DND-41 (cell line): Measurements from ENCODE around the gene MAEL.
"Not testable (repeated sequence)": the region's sequence is repeated elsewhere in the genome, so short reads cannot be mapped to it uniquely, and the experiment has no call there.

ENCODE experiments used
- ATAC-seq: fragments of 200-7000 bp; cut with Tn5 transposase; 3 replicates; pipeline ENCODE4 v1.9.1; 2021; ENCODE audit warnings: low read depth; ENCODE audit not compliant: insufficient read depth
- DNase-seq: peaks from one replicate; pipeline ENCODE4 v3.0.0-alpha.2; 2020
- H2AFZ ChIP-seq: 2 replicates; pipeline ENCODE4 v1.6.0; 2012; ENCODE audit warnings: low read depth, low read length
- H3K27ac ChIP-seq: 2 replicates; pipeline ENCODE4 v1.5.1; 2012; ENCODE audit warnings: low read length, inconsistent platforms
- H3K27me3 ChIP-seq: fragments of 200-600 bp; sonication (generic); 2 replicates; pipeline ENCODE4 v1.6.0; 2012; ENCODE audit warnings: low read length, mild to moderate bottlenecking, inconsistent platforms; ENCODE audit not compliant: insufficient read depth, poor library complexity
- H3K36me3 ChIP-seq: 2 replicates; pipeline ENCODE4 v1.5.1; 2012; ENCODE audit warnings: low read length, inconsistent platforms; ENCODE audit not compliant: insufficient read depth
- H3K4me1 ChIP-seq: 2 replicates; pipeline ENCODE4 v1.5.1; 2012; ENCODE audit warnings: mild to moderate bottlenecking, low read length; ENCODE audit not compliant: insufficient read depth
- H3K4me2 ChIP-seq: 2 replicates; pipeline ENCODE4 v1.6.0; 2012; ENCODE audit warnings: mild to moderate bottlenecking, moderate library complexity, low read length, inconsistent platforms; ENCODE audit not compliant: insufficient read depth
- H3K4me3 ChIP-seq, 2 experiments: fragments of 200-600 bp in 1 of 2; shearing (Covaris generic) in 1 of 2; 2 replicates each; pipeline ENCODE4 v1.5.1; 2012 to 2016; ENCODE audit warnings: inconsistent platforms in 2 of 2, low read length in 2 of 2, mild to moderate bottlenecking in 2 of 2, low read depth in 1 of 2, moderate library complexity in 1 of 2
- H3K79me2 ChIP-seq: 2 replicates; pipeline ENCODE4 v1.6.0; 2012; ENCODE audit warnings: low read length, inconsistent platforms; ENCODE audit not compliant: insufficient read depth
- H3K9ac ChIP-seq: 2 replicates; pipeline ENCODE4 v1.6.0; 2012; ENCODE audit warnings: low read depth, mild to moderate bottlenecking, inconsistent platforms, low read length, moderate library complexity
- H3K9me3 ChIP-seq: 2 replicates; pipeline ENCODE4 v1.5.1; 2012; ENCODE audit warnings: low read length, moderate library complexity, mild to moderate bottlenecking, inconsistent platforms; ENCODE audit not compliant: insufficient read depth, severe bottlenecking
- H4K20me1 ChIP-seq: 2 replicates; pipeline ENCODE4 v1.6.0; 2012; ENCODE audit warnings: low read length; ENCODE audit not compliant: insufficient read depth
- CTCF ChIP-seq: IDR thresholded peaks from 2 replicates; pipeline ENCODE4 v1.5.1; 2012; ENCODE audit warnings: borderline replicate concordance, low read length, moderate library complexity, mild to moderate bottlenecking; ENCODE audit not compliant: poor library complexity, severe bottlenecking; ENCODE audit errors: extremely low read depth
- EZH2 ChIP-seq: IDR thresholded peaks from 3 replicates; pipeline ENCODE4 v1.6.1; 2012; ENCODE audit warnings: borderline replicate concordance, low read depth, mild to moderate bottlenecking, moderate library complexity, low read length, inconsistent platforms; ENCODE audit not compliant: severe bottlenecking

The MAEL gene

GRCh38 chr1:167022384-167022783, 33.3 kb downstream of the MAEL start:
- no peaks in the 10 kb centered on the region for H3K36me3 ChIP-seq
- no peak overlapping the region for H2AFZ ChIP-seq
- no peaks in the 10 kb centered on the region for H3K27me3 ChIP-seq
- H3K4me2 ChIP-seq, result no peak overlapping the region
- TF ChIP-seq CTCF (no peak), EZH2 (no peak)
- H3K4me3 ChIP-seq, result no peak overlapping the region
- H4K20me1 ChIP-seq, result no peaks in the 10 kb centered on the region
- no peaks in the 10 kb centered on the region for H3K79me2 ChIP-seq
- DNase-seq, result no peak
- no peak overlapping the region for H3K27ac ChIP-seq
- no peaks in the 10 kb centered on the region for H3K9me3 ChIP-seq
- no peak overlapping the region for H3K9ac ChIP-seq
- no peak for ATAC-seq
- no peaks in the 10 kb centered on the region for H3K4me1 ChIP-seq

- not testable (repeated sequence) for H3K79me2 ChIP-seq, H3K4me1 ChIP-seq, H2AFZ ChIP-seq, H3K9me3 ChIP-seq, H3K4me2 ChIP-seq, H3K9ac ChIP-seq, DNase-seq, H3K36me3 ChIP-seq, H3K27ac ChIP-seq, H3K27me3 ChIP-seq, H3K4me3 ChIP-seq, ATAC-seq, H4K20me1 ChIP-seq
These were observed 40.5 kb downstream of the MAEL start for GRCh38 chr1:167029553-167029952.

- ATAC-seq (no peak), DNase-seq (no peak)
- Histone ChIP-seq H3K79me2 (no peaks in the 10 kb centered on the region), H3K27me3 (peaks cover 8% of the 10 kb centered on the region), H3K9ac (no peak overlapping the region), H3K4me2 (no peak overlapping the region), H4K20me1 (no peaks in the 10 kb centered on the region), H3K4me1 (no peaks in the 10 kb centered on the region), H3K36me3 (no peaks in the 10 kb centered on the region), H3K9me3 (no peaks in the 10 kb centered on the region), H2AFZ (no peak overlapping the region), H3K4me3 (no peak overlapping the region), H3K27ac (no peak overlapping the region)
- TF ChIP-seq EZH2, result no peak
- no peak for TF ChIP-seq CTCF
These were observed 44.6 kb downstream of the MAEL start for GRCh38 chr1:167033646-167034045.

- Histone ChIP-seq H3K4me2 (peak overlapping the region; percentile 72), H3K4me3 (peak overlapping the region; percentile 20 to 60; a peak in 3 of 4 replicates), H3K9me3 (no peaks in the 10 kb centered on the region), H3K9ac (peak overlapping the region; percentile 54), H4K20me1 (no peaks in the 10 kb centered on the region), H3K27me3 (no peaks in the 10 kb centered on the region), H3K27ac (peak overlapping the region; percentile 70), H3K79me2 (no peaks in the 10 kb centered on the region), H2AFZ (peak overlapping the region; percentile 88), H3K4me1 (peaks cover 20% of the 10 kb centered on the region), H3K36me3 (no peaks in the 10 kb centered on the region)
- ATAC-seq (peak; percentile 100), DNase-seq (peak; percentile 91)
- TF ChIP-seq CTCF (no peak), EZH2 (no peak)
These were observed 54.8 kb downstream of the MAEL start for GRCh38 chr1:167043752-167044488.
